Subcutaneous adipose tissue (tissue), 4 donors: ENCODE measurements around the gene NPEPL1. TPM values are rescaled to one million over a fixed set of nuclear protein-coding genes. Genes with fewer than 3 reads are reported as not detected.

Experiments used
- total RNA-seq, 4 donors: library from RNA; depleted of rRNA; stranded (reverse); fragments of >200 nt; gene quantifications; one replicate each; pipeline ENCODE4 v1.1.0, GENCODE V29; 2016
- TF ChIP-seq, protein P1 (sequence below): fragments of 450-650 bp; IDR thresholded peaks from one replicate; pipeline ENCODE4 v1.5.1; 2016; ENCODE audit warnings: low read depth, mild to moderate bottlenecking, control low read depth, antibody characterized with exemption, moderate library complexity

The NPEPL1 gene
- total RNA-seq, 4 donors from 2014 or later, result 20.7 to 53.3 (median 36.4) TPM

DNA sequence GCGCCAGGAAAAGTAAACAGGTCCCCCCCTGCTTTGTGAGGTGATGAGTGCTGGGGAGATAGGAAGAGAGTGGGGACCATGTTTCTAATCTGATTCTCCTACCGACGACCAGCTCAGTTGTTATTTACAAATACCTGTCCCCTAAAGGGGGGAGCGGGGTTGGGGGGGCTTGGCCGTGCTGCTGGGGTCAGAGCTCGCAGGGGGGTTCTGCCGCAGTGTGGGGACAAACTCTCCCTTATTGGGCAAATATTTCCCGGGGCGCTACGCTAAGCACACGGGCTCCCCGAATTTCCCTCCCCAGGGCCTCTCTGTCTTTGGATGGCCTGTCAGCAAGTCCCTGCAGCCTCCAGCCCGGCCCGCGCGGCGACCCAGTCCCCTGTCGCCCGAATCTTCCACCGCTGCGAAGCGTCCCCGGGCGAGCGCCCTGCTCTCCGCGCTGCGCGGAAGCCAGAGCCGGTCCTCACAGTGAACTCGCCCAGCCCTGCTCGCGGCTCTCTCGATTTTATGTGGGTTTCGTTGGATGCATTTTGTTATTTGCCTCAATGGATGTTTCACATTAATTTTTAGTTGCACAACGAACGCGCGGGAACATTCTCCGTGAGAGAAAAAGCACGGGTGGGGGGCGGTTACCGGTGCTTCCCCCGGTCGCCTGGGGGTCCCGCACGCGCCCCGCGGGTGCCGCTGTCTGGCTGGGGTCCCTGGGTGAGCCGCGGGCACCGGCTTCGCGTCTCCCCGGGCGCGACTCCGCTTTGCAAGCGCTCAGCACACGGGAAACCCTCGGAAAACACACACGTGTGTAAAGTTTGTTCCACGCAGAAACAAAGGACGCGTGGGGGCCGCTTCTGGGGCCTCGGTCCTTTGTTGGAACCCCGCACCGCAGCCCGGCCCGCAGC, 43.1 kb upstream of the NPEPL1 start:
- TF ChIP-seq, protein P1, sequence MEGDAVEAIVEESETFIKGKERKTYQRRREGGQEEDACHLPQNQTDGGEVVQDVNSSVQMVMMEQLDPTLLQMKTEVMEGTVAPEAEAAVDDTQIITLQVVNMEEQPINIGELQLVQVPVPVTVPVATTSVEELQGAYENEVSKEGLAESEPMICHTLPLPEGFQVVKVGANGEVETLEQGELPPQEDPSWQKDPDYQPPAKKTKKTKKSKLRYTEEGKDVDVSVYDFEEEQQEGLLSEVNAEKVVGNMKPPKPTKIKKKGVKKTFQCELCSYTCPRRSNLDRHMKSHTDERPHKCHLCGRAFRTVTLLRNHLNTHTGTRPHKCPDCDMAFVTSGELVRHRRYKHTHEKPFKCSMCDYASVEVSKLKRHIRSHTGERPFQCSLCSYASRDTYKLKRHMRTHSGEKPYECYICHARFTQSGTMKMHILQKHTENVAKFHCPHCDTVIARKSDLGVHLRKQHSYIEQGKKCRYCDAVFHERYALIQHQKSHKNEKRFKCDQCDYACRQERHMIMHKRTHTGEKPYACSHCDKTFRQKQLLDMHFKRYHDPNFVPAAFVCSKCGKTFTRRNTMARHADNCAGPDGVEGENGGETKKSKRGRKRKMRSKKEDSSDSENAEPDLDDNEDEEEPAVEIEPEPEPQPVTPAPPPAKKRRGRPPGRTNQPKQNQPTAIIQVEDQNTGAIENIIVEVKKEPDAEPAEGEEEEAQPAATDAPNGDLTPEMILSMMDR, result no peak

DNA sequence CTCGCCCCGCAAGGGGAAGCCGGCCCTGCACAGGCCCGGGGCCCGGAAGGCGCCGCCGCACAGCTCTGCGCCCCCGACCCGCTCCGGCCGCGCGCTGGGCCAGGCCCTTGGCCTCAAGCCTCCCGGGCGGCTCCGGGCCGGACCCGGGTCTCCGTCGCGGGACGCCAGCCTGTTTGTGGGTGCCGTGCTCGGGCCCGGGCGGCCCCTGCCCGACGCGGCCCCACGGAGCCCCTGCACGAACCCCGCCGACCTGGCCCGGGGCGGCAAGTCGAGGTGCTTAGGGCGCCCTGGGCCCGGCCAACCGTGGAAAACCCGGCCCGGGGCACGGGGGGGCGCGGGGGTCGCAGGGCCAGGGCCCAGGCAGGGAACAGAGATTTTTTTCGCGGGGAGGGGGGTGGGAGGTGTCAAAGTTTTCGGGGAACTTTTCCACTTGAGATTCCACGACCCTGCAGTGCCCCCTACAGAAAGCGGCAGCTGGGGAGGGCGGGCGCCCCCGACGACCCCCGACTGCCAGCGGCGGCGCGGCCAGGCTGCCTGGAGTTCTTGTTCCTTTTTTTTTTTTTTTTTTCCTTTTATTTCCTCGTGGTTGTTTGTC, 42.3 kb upstream of the NPEPL1 start:
- TF ChIP-seq, protein P1, result no peak

- TF ChIP-seq, protein P1, result no peak
Observed at GRCh38 chr20:58650776-58651558, 41.6 kb upstream of the NPEPL1 start, which contains the start of gene STX16. Gene STX16 (plus strand): TSS chr20:58651283. CDS start chr20:58652007, 724 bp downstream.

- TF ChIP-seq, protein P1, result no peak
Observed at GRCh38 chr20:58651559-58651945, 41.0 kb upstream of the NPEPL1 start.

- TF ChIP-seq, protein P1, result no peak
Observed at GRCh38 chr20:58651946-58652605, 40.5 kb upstream of the NPEPL1 start.

GRCh38 chr20:58652606-58653294, 39.9 kb upstream of the NPEPL1 start:
- TF ChIP-seq, protein P1, result no peak
